Keratinocyte (primary cell): ENCODE data around the gene TP53AIP1. TPM values are rescaled to one million over a fixed set of nuclear protein-coding genes. Genes with fewer than 3 reads are reported as not detected.

Experiments
- DNase-seq: peaks from one replicate; pipeline ENCODE4 v3.0.0-alpha.2; 2011; ENCODE audit warnings: low read depth, missing footprints, low spot score
- FAIRE-seq: peaks from 2 replicates; lab custom pipeline; 2011; peaks lifted over from hg19 to GRCh38; lab: Jason Lieb, UNC
- H2AFZ ChIP-seq: 2 replicates; pipeline ENCODE4 v1.6.0; 2012; ENCODE audit warnings: low read length, control low read depth, inconsistent platforms; ENCODE audit not compliant: control insufficient read depth
- H3K27ac ChIP-seq: 2 replicates; pipeline ENCODE4 v1.5.1; 2011; ENCODE audit warnings: low read length; ENCODE audit not compliant: control insufficient read depth, insufficient read depth
- H3K27me3 ChIP-seq: 3 replicates; pipeline ENCODE4 v1.6.0; 2011; ENCODE audit warnings: low read length; ENCODE audit not compliant: control insufficient read depth, insufficient read depth; ENCODE audit errors: extremely low read depth
- H3K36me3 ChIP-seq, 2 experiments: 2 replicates in 1 of 2; 3 replicates in 1 of 2; pipeline ENCODE4 v1.5.1; 2011; ENCODE audit warnings: low read length in 2 of 2, mild to moderate bottlenecking in 1 of 2; ENCODE audit not compliant: control insufficient read depth in 2 of 2, insufficient read depth in 2 of 2; ENCODE audit errors: extremely low read depth in 1 of 2
- H3K4me1 ChIP-seq: 3 replicates; pipeline ENCODE4 v1.5.1; 2011; ENCODE audit warnings: low read length; ENCODE audit not compliant: control insufficient read depth, insufficient read depth; ENCODE audit errors: extremely low read depth
- H3K4me2 ChIP-seq: 3 replicates; pipeline ENCODE4 v1.6.0; 2011; ENCODE audit warnings: low read depth, low read length; ENCODE audit not compliant: control insufficient read depth, insufficient read depth; ENCODE audit errors: extremely low read depth
- H3K4me3 ChIP-seq, 3 experiments: fragments of 200-600 bp in 1 of 3; sonication (generic) in 1 of 3; 2 replicates in 2 of 3; 3 replicates in 1 of 3; pipeline ENCODE4 v1.5.1; 2011 to 2016; ENCODE audit warnings: low read length in 3 of 3, mild to moderate bottlenecking in 3 of 3, control low read depth in 2 of 3, inconsistent platforms in 1 of 3, low read depth in 1 of 3, mixed read lengths in 1 of 3, mixed run types in 1 of 3, moderate library complexity in 1 of 3; ENCODE audit not compliant: control insufficient read depth in 2 of 3, insufficient read depth in 2 of 3; ENCODE audit errors: extremely low read depth in 1 of 3
- H3K79me2 ChIP-seq: 2 replicates; pipeline ENCODE4 v1.6.0; 2012; ENCODE audit warnings: low read length; ENCODE audit not compliant: control insufficient read depth, insufficient read depth
- H3K9ac ChIP-seq: 3 replicates; pipeline ENCODE4 v1.6.0; 2011; ENCODE audit warnings: low read length; ENCODE audit not compliant: control insufficient read depth, insufficient read depth; ENCODE audit errors: extremely low read depth
- H3K9me1 ChIP-seq: 3 replicates; pipeline ENCODE4 v1.6.0; 2011; ENCODE audit warnings: low read length; ENCODE audit not compliant: control insufficient read depth, insufficient read depth; ENCODE audit errors: extremely low read depth
- H3K9me3 ChIP-seq: 2 replicates; pipeline ENCODE4 v1.5.1; 2012; ENCODE audit warnings: low read depth, low read length; ENCODE audit not compliant: control insufficient read depth
- H4K20me1 ChIP-seq: 3 replicates; pipeline ENCODE4 v1.6.0; 2011; ENCODE audit warnings: low read length; ENCODE audit not compliant: control insufficient read depth, insufficient read depth; ENCODE audit errors: extremely low read depth
- EZH2 ChIP-seq: IDR thresholded peaks from one replicate; pipeline ENCODE4 v1.6.1; 2012; ENCODE audit warnings: inconsistent platforms, mild to moderate bottlenecking, low read length, moderate library complexity
- dilution Hi-C: fragments of 300-500 bp; cut with MboI; formaldehyde crosslinking; loops from one replicate; pipeline ENCODE4 v1.7.0; 2020; ENCODE audit warnings: low sequenced_read_pairs; ENCODE audit not compliant: extremely low pct_ligation_motif_present
- polyA plus RNA-seq, 5 experiments: library from polyadenylated mRNA; depleted of rRNA in 3 of 5; stranded (reverse) in 3 of 5; stranded (forward) in 1 of 5; unstranded in 1 of 5; fragments of >200 nt; gene quantifications; 1 replicate in 1 of 5; 2 replicates in 3 of 5; 3 replicates in 1 of 5; pipeline versions ENCODE4 v1.2.1 to v1.2.3, GENCODE V29; 2011 to 2012; ENCODE audit warnings: missing spikeins in 2 of 5, low read depth in 1 of 5, low replicate concordance in 1 of 5
- TF ChIP-seq, protein P1 (sequence below), 3 experiments: IDR thresholded peaks in 1 of 3; conservative IDR thresholded peaks in 1 of 3; optimal IDR thresholded peaks in 1 of 3; 2 replicates in 2 of 3; 3 replicates in 1 of 3; pipeline versions ENCODE3 to v1.5.1; 2011; ENCODE audit warnings: low read length in 3 of 3, mild to moderate bottlenecking in 3 of 3, moderate library complexity in 2 of 3, control low read depth in 1 of 3, inconsistent platforms in 1 of 3; ENCODE audit not compliant: insufficient read depth in 2 of 3; ENCODE audit errors: extremely low read depth in 1 of 3

TP53AIP1 gene
- polyA plus RNA-seq, 1 donor (not counting 4 experiments of a cell fraction or from before 2014, with no cell fraction given) = 37.1 TPM

DNA sequence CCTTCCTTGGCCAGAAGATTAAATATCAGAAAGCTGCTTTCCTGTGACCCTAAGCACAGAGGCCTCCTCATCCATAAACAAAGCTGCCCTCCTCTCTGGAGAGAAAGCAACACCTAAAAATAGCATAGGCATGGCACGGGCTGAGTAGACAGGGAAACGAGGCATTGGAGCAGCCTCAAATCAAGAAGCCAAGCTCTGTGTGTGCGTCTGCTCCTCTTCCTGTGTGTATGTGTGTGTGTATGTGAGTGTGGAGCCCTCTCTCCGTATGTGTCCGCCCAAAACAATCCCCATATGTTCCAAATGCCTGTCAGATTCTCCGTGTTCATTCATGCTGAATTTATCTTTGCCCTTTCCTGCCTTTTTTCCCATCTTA lies 27.5 kb downstream of the TP53AIP1 start:
- no peaks in the 10 kb centered on the region for H3K9me1 ChIP-seq
- H3K27me3 ChIP-seq = no peaks in the 10 kb centered on the region
- TF ChIP-seq, protein P1, sequence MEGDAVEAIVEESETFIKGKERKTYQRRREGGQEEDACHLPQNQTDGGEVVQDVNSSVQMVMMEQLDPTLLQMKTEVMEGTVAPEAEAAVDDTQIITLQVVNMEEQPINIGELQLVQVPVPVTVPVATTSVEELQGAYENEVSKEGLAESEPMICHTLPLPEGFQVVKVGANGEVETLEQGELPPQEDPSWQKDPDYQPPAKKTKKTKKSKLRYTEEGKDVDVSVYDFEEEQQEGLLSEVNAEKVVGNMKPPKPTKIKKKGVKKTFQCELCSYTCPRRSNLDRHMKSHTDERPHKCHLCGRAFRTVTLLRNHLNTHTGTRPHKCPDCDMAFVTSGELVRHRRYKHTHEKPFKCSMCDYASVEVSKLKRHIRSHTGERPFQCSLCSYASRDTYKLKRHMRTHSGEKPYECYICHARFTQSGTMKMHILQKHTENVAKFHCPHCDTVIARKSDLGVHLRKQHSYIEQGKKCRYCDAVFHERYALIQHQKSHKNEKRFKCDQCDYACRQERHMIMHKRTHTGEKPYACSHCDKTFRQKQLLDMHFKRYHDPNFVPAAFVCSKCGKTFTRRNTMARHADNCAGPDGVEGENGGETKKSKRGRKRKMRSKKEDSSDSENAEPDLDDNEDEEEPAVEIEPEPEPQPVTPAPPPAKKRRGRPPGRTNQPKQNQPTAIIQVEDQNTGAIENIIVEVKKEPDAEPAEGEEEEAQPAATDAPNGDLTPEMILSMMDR (optimal IDR thresholded peaks at IDR 0.05 in 1 of 3, IDR thresholded peaks at IDR 0.05 in 1 of 3, conservative IDR thresholded peaks at IDR 0.05 in 1 of 3; ENCODE audit: extremely low read depth in 1 of 3, insufficient read depth in 2 of 3, low read length in 3 of 3) = no peak
- no peak for TF ChIP-seq EZH2
- H4K20me1 ChIP-seq = no peaks in the 10 kb centered on the region
- H3K4me3 ChIP-seq = no peak overlapping the region
- H3K9ac ChIP-seq = no peak overlapping the region
- DNase-seq (no peak), FAIRE-seq (no peak)
- dilution Hi-C loops = no loop called here
- no peak overlapping the region for H3K4me2 ChIP-seq
- H2AFZ ChIP-seq = peak overlapping the region; percentile 20
- peaks cover 16% of the 10 kb centered on the region for H3K4me1 ChIP-seq
- no peaks in the 10 kb centered on the region for H3K9me3 ChIP-seq
- H3K27ac ChIP-seq = no peak overlapping the region
- no peaks in the 10 kb centered on the region for H3K79me2 ChIP-seq
- no peaks in the 10 kb centered on the region for H3K36me3 ChIP-seq

DNA sequence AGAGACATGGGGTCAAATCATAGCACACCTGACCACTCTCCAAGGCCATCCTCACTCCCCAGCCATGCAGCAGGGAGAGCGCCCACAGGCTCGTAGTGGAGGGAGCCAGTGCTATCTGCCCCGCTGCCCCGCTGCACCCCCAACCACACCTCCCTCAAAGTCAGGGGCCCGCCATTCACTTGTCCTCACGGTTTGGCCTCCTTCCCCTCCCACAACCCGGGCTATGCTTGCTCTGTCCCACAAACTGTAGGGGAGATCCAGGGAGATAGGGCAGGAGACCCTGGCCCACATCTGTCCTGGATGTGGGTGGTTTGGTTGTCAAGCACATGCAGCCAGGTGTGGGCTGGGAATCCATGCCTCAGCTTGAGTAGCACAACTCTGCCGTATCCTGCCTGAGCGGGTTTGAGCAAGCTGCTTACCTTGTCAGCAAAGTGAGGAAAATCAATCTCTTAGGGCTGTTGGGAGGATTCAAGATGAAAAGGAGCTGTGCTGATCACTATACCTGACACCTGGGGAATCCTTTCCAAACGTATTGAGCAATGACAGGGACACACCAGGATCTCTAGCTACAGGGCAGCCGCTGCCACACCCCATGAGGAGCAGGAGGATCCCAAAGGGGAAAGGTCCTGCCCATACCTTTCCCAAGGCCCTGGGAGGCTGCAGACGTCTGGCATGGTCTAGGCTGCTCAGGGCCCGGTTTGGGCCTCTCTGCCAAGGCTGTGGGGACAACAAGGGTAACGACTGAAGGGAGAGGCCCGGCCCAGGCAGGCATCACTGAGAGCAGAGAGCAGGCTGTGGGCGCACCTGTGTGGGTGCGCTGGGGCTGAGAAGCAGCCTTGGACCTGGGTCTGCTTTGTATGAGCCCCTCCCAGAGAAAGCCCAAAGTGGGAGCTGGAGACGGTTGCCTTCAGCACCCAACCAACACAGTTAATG lies 28.2 kb downstream of the TP53AIP1 start:
- Histone ChIP-seq H3K36me3 (no peaks in the 10 kb centered on the region), H3K27ac (no peak overlapping the region), H3K27me3 (no peaks in the 10 kb centered on the region), H2AFZ (peak overlapping the region; percentile 54), H3K9me3 (no peaks in the 10 kb centered on the region), H3K4me3 (no peak overlapping the region), H3K79me2 (no peaks in the 10 kb centered on the region), H3K4me2 (peak overlapping the region; percentile 45), H3K4me1 (peaks cover 22% of the 10 kb centered on the region), H4K20me1 (no peaks in the 10 kb centered on the region), H3K9ac (no peak overlapping the region), H3K9me1 (no peaks in the 10 kb centered on the region)
- FAIRE-seq (peak; percentile 89), DNase-seq (no peak)
- no peak for TF ChIP-seq EZH2
- TF ChIP-seq, protein P1 (optimal IDR thresholded peaks at IDR 0.05 in 1 of 3, IDR thresholded peaks at IDR 0.05 in 1 of 3, conservative IDR thresholded peaks at IDR 0.05 in 1 of 3; ENCODE audit: extremely low read depth in 1 of 3, insufficient read depth in 2 of 3, low read length in 3 of 3) = no peak
- dilution Hi-C loops = no loop called here
